Glomerular visceral epithelial cell (primary cell): ENCODE data around the gene SLC18B1.
"Not testable (repeated sequence)": the region's sequence is repeated elsewhere in the genome, so short reads cannot be mapped to it uniquely, and the experiment has no call there.

Experiments
- DNase-seq: peaks from one replicate; pipeline ENCODE4 v3.0.0-alpha.2; 2016; ENCODE audit errors: extremely low spot score

Gene SLC18B1

GRCh38 chr6:132798869-132799538, 567 bp upstream of the SLC18B1 start:
- DNase-seq = peak; percentile 73

- DNase-seq = no peak
Observed at GRCh38 chr6:132795461-132795860, 3.0 kb downstream of the SLC18B1 start.

DNA sequence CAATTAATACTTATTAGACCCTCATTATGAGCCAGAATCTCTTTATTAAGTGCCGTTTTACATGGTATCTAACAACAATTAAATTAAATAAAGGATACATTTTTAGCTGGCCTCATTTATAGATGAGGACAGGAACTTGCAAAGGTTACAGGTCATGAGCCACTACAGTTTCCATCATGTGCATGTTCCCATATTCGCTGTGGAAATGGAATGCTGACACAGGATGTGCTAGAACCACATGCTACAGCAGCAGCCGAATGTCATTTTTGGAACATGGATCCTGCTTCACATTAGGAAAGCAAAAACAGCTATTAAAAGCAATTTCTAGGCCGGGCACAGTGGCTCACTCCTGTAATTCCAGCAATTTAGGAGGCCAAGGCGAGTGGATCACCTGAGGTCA, 5.9 kb downstream of the SLC18B1 start:
- no peak for DNase-seq

DNA sequence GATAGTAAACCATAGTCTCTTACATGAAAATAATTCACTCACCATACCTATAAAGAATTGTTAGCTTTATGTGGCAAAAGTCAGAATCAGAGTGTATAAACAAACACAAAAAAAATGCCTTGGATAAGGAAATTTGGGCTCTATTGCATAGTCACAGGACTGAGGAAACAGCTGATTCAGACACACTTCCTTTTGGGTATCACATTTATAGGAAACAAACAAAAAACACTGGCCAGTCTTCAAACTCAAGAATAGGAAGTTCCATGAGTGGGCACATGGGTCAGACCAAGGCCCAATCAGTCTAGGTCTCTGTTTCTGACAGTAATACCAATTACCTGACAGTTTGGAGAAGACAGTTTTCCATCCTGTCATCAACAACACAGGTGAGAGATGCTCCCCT, 8.0 kb downstream of the SLC18B1 start:
- no peak for DNase-seq

GRCh38 chr6:132789396-132789776, 9.1 kb downstream of the SLC18B1 start:
- no peak for DNase-seq

DNA sequence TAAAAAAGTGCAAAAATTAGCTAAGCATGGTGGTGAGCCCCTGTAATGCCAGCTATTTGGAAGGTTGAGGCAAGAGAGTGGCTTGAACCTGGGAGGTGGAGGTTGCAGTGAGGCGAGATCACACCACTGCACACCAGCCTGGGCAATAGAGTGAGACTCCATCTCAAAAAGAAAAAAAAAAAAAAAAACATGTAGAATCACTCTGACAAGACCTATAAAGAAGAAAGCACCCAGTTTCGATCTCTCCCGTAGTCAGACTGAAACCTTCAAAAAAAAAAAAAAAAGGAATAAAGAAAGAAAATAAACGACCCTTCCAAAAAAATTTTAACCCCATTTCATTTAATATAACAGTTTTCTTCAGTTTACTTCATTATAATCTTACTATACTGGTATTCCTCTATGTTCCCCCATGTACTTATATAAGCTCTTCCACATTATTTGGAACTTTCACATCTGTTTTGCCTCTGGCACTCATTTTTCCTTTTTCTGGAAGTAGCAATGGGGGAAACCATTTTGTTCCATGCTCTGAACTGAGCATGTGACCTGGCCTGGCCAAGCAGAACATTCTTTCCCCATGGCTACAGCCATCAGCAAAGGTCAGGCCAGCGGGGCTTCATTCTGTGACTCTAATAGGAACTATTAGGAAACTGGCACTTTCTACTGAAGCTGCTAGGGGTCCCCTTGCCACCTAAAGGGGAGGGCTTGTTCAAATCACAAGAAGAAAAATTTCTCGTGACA, 9.6 kb downstream of the SLC18B1 start:
- no peak for DNase-seq

- no peak for DNase-seq
Observed at GRCh38 chr6:132785936-132786335, 12.5 kb downstream of the SLC18B1 start.

GRCh38 chr6:132780770-132781371, 17.6 kb downstream of the SLC18B1 start:
- DNase-seq = peak; percentile 26

GRCh38 chr6:132777881-132778280, 20.6 kb downstream of the SLC18B1 start:
- not testable (repeated sequence) for DNase-seq

DNA sequence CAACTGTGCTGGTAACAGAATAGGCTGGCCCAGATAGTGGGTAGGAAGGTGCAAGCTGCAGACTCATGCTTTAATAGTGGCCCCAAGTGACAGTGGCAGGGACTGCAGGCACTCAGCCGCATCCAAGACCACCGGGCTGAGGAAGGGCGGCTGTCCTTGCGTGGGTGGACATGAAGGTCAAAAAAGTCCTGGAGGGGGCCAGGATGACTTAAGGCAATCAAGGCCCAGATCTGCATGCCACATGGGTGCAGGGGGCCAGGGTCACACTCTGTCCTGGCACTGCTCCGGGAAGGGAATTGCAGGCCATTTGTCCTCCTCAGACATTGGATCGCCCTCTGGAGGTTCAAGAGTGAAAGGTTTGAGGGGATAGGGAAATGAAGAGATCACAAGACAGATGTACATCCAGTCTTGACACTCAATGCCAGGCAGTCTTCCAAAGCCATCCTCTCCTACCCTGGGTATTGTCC, 30.4 kb downstream of the SLC18B1 start:
- DNase-seq = peak; percentile 10

DNA sequence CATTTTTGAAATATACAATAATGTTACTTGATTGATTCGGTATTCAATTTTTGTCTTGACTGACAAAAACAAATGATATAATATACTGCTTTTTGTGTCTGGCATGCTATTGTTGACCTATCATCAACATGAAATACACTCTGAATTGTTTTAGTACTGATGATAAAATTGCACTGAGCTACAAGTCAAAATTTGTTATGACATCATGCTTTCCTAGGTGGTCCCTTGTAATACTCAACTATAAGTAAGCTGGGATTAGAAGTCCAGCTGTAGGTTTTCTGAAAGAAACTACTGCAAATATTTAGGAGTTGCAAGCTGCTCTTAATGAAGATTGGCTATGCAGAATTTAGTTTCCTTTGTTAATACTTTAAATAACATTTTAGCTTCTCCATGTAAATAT, 32.9 kb downstream of the SLC18B1 start:
- DNase-seq = no peak

DNA sequence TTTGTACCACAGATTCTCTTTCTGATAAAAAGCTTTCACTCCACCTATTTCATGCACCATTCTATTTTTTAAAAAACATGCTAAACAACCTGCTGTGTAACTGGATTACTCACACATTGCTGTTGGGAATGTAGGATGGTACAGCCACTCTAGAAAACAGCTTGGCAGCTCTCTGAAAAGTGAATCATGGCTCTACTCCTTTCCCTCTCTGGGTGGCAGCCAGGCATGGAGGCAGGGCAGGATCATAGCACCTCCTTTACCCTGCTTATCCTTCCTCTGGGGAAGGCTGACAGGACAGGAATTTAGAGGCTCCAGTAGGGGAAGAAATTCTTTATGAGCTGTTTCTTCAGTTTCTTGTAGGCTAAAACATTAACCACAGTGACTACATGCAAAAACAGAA, 34.1 kb downstream of the SLC18B1 start:
- peak; percentile 87 for DNase-seq

GRCh38 chr6:132763269-132763668, 35.2 kb downstream of the SLC18B1 start:
- DNase-seq = peak; percentile 13

DNA sequence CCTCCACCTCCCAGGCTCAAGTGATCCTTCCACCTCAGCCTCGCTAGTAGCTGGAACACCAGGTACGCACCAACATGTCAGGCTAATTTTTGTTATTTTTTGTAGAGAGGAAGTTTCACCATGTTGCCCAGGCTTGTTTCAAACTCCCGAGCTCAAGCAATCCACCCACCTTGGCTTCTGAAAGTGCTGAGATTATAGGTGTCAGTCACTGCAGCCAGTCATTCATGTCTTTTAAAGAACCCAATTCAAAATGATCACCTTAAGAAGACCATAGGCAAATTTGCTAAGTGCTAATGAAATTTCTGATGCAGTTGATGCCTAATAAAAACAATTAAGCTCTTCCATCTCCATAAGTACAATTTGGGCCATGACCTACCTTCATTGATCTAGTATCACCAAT, 38.2 kb downstream of the SLC18B1 start:
- no peak for DNase-seq

DNA sequence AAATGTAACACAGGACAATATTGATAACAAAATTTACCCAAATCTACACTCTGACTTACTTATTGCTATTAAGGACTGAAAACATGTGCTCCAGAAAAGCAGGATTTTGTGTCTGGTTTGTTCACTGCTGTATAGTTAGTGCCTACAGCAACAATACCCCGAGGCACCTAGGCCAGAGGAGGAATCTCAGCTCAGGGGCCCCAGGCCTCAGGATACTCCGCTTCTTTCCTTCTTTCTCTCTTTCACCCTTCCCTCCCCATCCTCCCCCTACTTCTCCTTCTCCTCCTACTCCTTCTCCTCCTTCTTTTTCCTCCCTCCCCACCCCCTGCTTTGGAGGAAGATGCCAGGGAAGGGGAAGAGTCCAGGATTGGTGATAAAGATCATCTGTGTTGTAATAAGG, 39.7 kb downstream of the SLC18B1 start:
- no peak for DNase-seq

- DNase-seq = no peak
Observed at GRCh38 chr6:132752255-132752654, 46.2 kb downstream of the SLC18B1 start.

DNA sequence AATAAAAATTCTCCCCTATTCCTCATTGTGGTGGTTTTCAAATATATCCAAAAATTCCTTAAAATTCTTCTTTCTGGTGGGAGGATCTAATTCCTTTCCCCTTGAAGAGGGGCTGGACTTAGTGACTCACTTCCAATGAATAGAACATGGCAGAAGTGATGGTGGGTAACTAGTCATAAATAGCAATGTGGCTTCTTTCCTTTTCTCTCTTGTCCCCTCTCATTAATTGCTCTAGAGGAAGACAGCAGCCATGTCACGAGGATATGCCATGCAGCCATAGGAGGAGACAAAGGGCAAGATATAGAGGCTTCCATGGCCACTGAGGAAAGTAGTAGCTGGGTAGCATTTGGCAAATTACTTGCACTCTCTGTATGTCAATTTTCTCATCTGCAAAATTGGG, 46.6 kb downstream of the SLC18B1 start:
- no peak for DNase-seq

DNA sequence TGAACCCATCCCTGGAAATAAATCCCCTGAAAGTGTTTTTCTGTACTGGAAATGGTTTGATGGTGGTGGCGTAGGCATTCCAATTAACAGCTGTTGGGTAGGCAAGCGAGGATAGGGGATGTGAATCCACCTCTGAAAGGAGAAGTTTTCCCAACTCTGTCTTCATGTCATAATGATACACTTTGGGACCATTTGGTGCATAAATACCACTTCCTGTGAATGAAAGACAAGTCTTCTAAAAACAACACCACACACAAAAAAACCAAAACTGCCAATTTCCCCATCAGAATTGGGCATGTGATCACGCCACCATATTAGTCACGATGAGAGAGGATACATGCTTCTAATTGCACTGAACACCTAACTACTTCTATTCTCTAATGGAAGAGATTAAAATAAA, 47.1 kb downstream of the SLC18B1 start:
- DNase-seq = no peak

DNA sequence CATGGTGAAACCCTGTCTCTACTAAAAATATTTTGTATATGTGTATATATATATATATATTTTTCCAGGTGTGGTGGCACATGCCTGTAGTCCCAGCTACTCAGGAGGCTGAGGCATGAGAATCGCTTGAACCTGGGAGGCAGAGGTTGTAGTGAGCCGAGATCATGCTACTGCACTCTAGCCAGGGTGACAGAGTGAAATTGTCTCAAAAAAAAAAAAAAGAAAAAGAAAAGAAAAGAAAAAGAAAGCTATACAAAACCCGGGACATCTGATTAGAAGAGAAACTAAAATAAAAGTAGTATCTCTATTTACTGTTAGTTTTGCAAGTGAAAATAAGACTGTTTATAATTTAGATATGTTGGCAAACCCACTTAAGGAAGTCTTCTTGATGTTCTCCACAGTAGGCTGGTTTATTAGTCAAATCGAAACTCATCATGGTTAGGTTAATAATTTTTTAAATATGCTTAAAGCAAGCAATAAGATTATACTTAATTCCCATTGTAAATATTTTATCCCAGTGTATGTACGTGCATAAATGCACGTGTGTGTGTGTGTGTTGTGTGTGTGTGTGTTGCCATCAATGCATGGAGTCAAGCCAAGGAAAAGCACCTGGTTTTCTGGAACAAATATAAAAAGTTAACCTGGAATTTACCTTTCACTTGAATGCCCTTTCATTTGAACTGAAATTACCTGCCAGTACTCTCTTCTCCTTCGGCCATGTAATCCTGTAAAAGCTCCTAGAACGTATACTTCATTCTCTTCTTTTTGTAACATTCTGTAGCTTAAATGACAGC, 47.8 kb downstream of the SLC18B1 start:
- DNase-seq = no peak

GRCh38 chr6:132749111-132749510, 49.3 kb downstream of the SLC18B1 start:
- DNase-seq = no peak

DNA sequence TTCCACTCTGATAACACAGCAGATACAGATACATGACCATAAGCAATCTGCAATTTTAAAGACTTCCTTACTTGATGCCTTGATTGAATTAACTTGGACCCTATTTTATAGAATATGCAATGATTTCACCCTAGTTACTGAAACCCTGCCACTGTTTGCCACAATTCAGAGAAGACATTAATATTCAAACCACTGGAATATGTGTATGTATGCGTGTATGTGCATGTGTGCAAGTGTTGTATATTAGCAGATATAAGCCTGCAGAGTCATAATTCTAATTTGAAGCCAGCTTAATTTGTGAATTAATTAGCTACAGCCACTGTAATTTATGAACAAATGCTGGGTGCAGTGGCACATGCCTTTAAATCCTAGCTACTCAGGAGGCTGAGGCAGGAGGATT, 50.0 kb downstream of the SLC18B1 start:
- no peak for DNase-seq

GRCh38 chr6:132746048-132746447, 52.4 kb downstream of the SLC18B1 start:
- DNase-seq = no peak
